GM18909 (cell line): ENCODE results near the gene TRUB2.
A peak's percentile ranks its signal among the peaks of the same experiment; 100 is the strongest.
"Not testable (repeated sequence)": the region's sequence is repeated elsewhere in the genome, so short reads cannot be mapped to it uniquely, and the experiment has no call there.

ENCODE experiments used
- ATAC-seq: cut with Tn5 transposase; IDR thresholded peaks from one replicate; pipeline ENCODE4 v1.9.1; 2021; ENCODE audit warnings: mild to moderate bottlenecking; ENCODE audit not compliant: unreplicated experiment, poor library complexity

Gene TRUB2

GRCh38 chr9:128304136-128304970 is 17.9 kb downstream of the TRUB2 start:
- no peak for ATAC-seq

DNA sequence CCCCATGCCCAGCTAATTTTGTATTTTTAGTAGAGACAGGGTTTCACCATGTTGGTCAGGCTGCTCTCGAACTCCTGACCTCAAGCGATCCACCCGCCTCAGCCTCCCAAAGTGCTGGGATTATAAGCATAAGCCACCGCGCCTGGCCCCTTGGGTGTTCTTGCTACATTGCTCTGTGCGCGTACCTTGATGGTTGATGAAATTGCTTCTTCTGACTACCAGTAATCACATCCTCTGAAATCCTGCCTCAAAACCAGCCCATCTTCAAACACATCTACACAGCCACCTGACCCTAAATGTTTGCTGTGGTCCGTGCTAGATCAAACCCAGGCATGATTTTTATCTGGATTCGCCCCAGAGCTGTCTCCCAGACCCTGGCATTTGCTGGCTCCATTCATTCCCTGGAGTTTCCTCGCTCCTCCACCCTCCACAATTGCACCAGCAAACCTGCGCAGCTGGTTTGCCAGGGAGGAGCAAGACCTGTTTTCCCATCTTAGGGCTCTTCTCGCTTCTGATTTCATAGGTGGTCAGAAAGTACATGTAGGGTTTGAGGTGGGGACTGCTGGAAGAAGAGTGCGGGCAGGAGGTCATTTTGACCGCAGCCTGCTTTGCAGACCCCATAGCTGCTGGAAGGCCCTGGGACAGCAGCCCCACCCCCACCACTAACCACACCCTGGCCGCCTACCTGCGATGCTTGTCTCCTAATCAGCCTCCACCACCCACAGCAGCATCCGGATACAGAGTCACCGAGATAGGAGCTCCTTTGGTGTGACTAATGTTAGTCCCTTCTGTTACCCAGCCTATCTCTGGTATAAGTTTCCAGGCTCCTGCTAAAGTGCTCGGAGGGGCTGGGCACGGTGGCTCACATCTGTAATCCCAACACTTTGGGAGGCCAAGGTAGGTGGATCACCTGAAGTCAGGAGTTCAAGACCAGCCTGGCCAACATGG is 23.4 kb downstream of the TRUB2 start:
- ATAC-seq = no peak

- ATAC-seq = no peak
Measured at GRCh38 chr9:128297221-128297773, 24.9 kb downstream of the TRUB2 start.

GRCh38 chr9:128296340-128297220 is 25.7 kb downstream of the TRUB2 start:
- ATAC-seq = no peak

- ATAC-seq = no peak
Measured at GRCh38 chr9:128294142-128294541, 28.1 kb downstream of the TRUB2 start.

DNA sequence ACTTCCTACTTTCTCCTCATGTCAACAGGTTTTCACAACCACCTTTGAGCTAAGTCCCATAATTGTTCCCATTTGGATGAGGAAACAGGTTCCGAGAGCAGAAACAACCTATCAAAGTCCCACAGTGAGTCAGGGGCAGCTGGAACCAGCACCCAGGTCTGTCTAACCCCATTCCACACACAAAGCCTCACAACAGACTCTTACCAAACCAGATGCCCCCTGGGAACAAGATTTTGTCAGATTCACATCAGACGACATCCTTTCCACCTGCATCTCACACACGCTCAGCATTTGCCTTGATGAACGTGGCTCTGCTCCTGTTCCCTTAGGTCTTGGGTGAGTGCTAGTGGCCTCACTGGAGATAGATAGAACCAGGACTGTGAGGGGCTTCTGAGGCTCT is 29.2 kb downstream of the TRUB2 start:
- ATAC-seq = no peak

DNA sequence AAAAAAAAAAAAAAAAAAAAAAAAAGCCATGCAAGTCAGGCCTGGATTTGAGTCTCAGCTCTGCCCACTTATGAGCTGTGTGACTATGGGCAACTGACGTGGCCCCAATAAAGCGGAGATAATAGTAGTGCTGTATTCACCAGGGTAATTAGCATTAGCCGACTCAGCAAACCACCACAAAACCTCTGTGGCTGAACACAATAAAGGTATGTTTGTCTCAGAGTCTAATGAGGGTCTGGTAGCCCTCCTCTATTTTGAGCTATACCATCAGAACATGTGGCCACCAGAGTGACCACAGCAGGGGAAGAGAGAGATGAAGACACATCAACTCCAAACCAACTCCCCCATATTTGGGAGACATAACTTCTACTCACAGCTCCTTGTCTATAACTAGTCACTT is 30.2 kb downstream of the TRUB2 start:
- ATAC-seq = no peak

DNA sequence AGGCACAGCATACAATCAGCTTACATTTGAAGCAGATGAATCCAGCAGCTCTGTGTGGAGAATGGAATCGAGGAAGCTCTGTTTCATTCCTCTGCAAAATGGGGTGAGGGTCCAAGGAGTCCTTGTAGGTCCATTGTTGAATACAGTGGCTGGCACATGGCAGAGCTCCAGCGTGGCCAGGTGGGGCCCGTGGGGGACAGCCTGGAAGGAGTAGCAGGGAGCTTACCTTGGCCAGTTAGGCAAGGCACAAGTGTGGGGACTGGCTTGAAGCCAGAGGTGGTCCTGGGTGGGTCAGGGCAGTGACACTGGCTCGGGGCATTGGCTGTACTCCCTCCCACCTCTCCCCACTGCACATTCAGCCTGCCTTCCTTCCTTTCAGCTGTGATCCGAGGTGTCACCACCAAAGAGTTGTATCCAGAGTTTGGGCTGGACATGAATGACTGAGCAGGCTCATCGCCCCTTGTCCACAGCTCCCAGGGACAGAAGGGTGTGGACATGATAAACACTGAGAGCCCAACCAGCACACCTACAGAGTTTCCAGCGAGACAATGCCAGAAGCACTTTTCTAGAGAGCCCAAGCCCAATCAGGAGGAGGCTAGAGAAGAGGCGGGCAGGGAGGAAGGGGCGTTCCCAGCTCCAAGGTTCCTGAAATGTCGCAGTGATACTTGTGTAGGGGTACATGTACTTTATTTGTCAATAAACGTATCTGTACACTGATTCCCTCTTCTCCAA is 33.8 kb downstream of the TRUB2 start:
- no peak for ATAC-seq

GRCh38 chr9:128286440-128286839 is 35.8 kb downstream of the TRUB2 start:
- no peak for ATAC-seq

- no peak for ATAC-seq
Measured at GRCh38 chr9:128285033-128285784, 37.0 kb downstream of the TRUB2 start.

- ATAC-seq = no peak
Measured at GRCh38 chr9:128282500-128282899, 39.7 kb downstream of the TRUB2 start.

- no peak for ATAC-seq
Measured at GRCh38 chr9:128280084-128280622, 42.1 kb downstream of the TRUB2 start.

- ATAC-seq = not testable (repeated sequence)
Measured at GRCh38 chr9:128279088-128280073, 42.9 kb downstream of the TRUB2 start.

DNA sequence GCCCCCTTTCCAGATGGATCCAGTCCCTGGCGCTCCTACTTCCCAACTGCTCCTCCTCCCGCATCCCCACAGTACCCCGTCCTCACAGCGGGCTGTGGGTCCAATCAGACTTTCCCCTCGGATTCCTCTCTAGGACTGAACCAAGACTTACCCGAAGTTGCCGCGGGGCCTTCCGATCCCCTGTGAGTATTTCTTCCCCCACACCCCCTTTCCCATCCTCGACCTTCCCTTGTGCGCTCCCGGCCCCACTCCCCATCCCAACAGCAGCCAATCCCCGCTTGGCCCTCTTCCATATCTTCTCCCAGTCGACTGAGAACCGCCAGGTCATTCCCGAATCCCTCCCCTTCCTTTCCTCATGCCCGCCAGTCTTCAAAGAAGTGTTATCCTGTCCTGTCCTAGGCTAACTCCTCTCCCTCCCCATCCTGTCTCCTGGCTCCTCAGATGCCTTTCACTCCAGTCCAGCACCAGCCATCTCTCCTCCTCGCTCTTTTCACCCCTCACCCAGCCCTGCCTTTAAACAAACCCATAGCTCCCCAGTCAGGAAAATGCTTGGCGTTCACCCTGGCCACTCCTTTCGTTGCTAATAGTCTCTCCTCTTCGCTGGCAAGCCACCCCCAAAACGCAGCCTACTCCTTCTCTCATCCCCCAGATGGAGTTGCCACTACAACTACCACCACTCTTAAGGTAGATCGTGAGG is 45.5 kb downstream of the TRUB2 start:
- ATAC-seq = no peak

- peak; percentile 94 for ATAC-seq
Measured at GRCh38 chr9:128276008-128276573, 46.2 kb downstream of the TRUB2 start, which contains the start of gene SWI5. Gene SWI5 (plus strand): TSS chr9:128276276.
